Smooth muscle cell (in vitro differentiated cells): Measurements from ENCODE around the gene NPAS3. TPM values are rescaled to one million over a fixed set of nuclear protein-coding genes. Genes with fewer than 3 reads are reported as not detected.

Experiments used
- DNase-seq: peaks from one replicate; lab custom pipeline; 2025; ENCODE audit not compliant: unreplicated experiment; lab: John Stamatoyannopoulos, UW
- H2AFZ ChIP-seq: fragments of 200-600 bp; sonication (generic); 2 replicates; pipeline ENCODE4 v1.6.0; 2016; ENCODE audit warnings: antibody characterized with exemption, low read depth, mild to moderate bottlenecking
- H3F3A ChIP-seq: fragments of 200-600 bp; sonication (generic); 2 replicates; pipeline ENCODE4 v1.6.0; 2017; ENCODE audit warnings: antibody characterized with exemption, low read depth
- H3K27ac ChIP-seq: fragments of 200-600 bp; sonication (generic); 2 replicates; pipeline ENCODE4 v1.5.1; 2016; ENCODE audit warnings: low read depth, mild to moderate bottlenecking
- H3K27me3 ChIP-seq: fragments of 200-600 bp; sonication (generic); 2 replicates; pipeline ENCODE4 v1.6.1; 2016; ENCODE audit warnings: low read depth, mild to moderate bottlenecking
- H3K36me3 ChIP-seq: fragments of 200-600 bp; sonication (generic); 2 replicates; pipeline ENCODE4 v1.5.1; 2016; ENCODE audit warnings: low read depth
- H3K4me1 ChIP-seq: fragments of 200-600 bp; sonication (generic); 2 replicates; pipeline ENCODE4 v1.5.1; 2016; ENCODE audit warnings: low read depth
- H3K4me2 ChIP-seq: fragments of 200-600 bp; sonication (generic); 2 replicates; pipeline ENCODE4 v1.6.0; 2016; ENCODE audit warnings: mild to moderate bottlenecking
- H3K4me3 ChIP-seq: fragments of 200-600 bp; sonication (generic); 2 replicates; pipeline ENCODE4 v1.5.1; 2016; ENCODE audit warnings: mild to moderate bottlenecking
- H3K79me2 ChIP-seq: fragments of 200-600 bp; sonication (generic); 2 replicates; pipeline ENCODE4 v1.6.0; 2016; ENCODE audit warnings: low read depth, mild to moderate bottlenecking
- H3K9ac ChIP-seq: fragments of 200-600 bp; sonication (generic); 2 replicates; pipeline ENCODE4 v1.6.0; 2016; ENCODE audit warnings: low read depth
- H3K9me3 ChIP-seq: fragments of 200-600 bp; sonication (generic); replicated peaks from 2 replicates; pipeline ENCODE4 v1.5.1; 2016; ENCODE audit warnings: low read depth
- H4K20me1 ChIP-seq: fragments of 200-600 bp; sonication (generic); 2 replicates; pipeline ENCODE4 v1.6.0; 2016; ENCODE audit warnings: low read depth
- WGBS: methylation state at CpG from one replicate; pipeline ENCODE4 v1.1.7; 2016; ENCODE audit warnings: low lambda C conversion rate; 5-methylcytosine and 5-hydroxymethylcytosine counted together
- polyA plus RNA-seq: library from polyadenylated mRNA; unstranded; fragments of >200 nt; fragmentation: Nextera tagmentation; extraction: Ambion mirVana; gene quantifications from 2 replicates; pipeline ENCODE4 v1.2.1, GENCODE V29; 2016
- total RNA-seq: library from RNA; depleted of rRNA; stranded (reverse); fragments of >200 nt; gene quantifications from 2 replicates; pipeline ENCODE4 v1.2.3, GENCODE V29; 2014
- TF ChIP-seq, protein P1 (sequence below): fragments of 200-600 bp; sonication (generic); IDR thresholded peaks from 2 replicates; pipeline ENCODE4 v1.5.1; 2017; ENCODE audit warnings: borderline replicate concordance, mild to moderate bottlenecking, antibody characterized with exemption; ENCODE audit not compliant: insufficient read depth, poor library complexity, severe bottlenecking

The NPAS3 gene
- total and polyA plus RNA-seq, 2 experiments from 2014 or later: 0.79 to 2.0 TPM

DNA sequence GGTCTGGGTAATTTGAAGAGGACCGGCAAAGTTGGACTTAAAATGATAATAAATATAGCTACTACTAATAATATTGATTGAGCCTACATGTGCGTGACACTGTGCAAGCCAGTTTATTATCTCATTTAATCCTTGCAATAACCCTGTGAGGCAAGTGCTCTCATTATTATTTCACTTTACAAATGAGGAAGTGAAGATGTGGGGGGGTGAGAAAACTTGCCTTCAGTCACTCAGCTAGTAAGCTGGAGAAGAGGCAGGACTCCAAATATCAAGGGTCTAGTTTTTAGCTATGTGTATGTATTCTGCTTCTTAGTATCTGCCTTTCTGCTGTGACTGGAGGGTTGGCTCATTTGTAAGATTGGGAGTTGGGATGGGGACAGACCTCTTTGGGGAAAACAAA, 39.2 kb downstream of the NPAS3 start:
- no peak overlapping the region for H3K9ac ChIP-seq
- no peaks in the 10 kb centered on the region for H3K36me3 ChIP-seq
- no peak overlapping the region for H3K4me3 ChIP-seq
- no peaks in the 10 kb centered on the region for H3K79me2 ChIP-seq
- H2AFZ ChIP-seq: no peak overlapping the region
- no peaks in the 10 kb centered on the region for H3F3A ChIP-seq
- no peaks in the 10 kb centered on the region for H3K9me3 ChIP-seq
- DNase-seq: no peak
- WGBS: 93% methylated on average over 2 of the region's 2 CpGs
- H3K4me2 ChIP-seq: no peak overlapping the region
- TF ChIP-seq, protein P1, sequence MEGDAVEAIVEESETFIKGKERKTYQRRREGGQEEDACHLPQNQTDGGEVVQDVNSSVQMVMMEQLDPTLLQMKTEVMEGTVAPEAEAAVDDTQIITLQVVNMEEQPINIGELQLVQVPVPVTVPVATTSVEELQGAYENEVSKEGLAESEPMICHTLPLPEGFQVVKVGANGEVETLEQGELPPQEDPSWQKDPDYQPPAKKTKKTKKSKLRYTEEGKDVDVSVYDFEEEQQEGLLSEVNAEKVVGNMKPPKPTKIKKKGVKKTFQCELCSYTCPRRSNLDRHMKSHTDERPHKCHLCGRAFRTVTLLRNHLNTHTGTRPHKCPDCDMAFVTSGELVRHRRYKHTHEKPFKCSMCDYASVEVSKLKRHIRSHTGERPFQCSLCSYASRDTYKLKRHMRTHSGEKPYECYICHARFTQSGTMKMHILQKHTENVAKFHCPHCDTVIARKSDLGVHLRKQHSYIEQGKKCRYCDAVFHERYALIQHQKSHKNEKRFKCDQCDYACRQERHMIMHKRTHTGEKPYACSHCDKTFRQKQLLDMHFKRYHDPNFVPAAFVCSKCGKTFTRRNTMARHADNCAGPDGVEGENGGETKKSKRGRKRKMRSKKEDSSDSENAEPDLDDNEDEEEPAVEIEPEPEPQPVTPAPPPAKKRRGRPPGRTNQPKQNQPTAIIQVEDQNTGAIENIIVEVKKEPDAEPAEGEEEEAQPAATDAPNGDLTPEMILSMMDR: no peak
- H3K27ac ChIP-seq: no peak overlapping the region
- H3K4me1 ChIP-seq: no peaks in the 10 kb centered on the region
- no peaks in the 10 kb centered on the region for H3K27me3 ChIP-seq
- no peaks in the 10 kb centered on the region for H4K20me1 ChIP-seq

GRCh38 chr14:32978691-32979255, 40.1 kb downstream of the NPAS3 start:
- no peak for DNase-seq
- H2AFZ ChIP-seq: no peak overlapping the region
- H4K20me1 ChIP-seq: no peaks in the 10 kb centered on the region
- no peak overlapping the region for H3K4me3 ChIP-seq
- TF ChIP-seq, protein P1: no peak
- no peak overlapping the region for H3K4me2 ChIP-seq
- H3K27ac ChIP-seq: no peak overlapping the region
- no peaks in the 10 kb centered on the region for H3K9me3 ChIP-seq
- no peaks in the 10 kb centered on the region for H3K79me2 ChIP-seq
- H3K4me1 ChIP-seq: no peaks in the 10 kb centered on the region
- H3K36me3 ChIP-seq: no peaks in the 10 kb centered on the region
- WGBS: 88% methylated on average over 4 of the region's 4 CpGs
- no peak overlapping the region for H3K9ac ChIP-seq
- H3K27me3 ChIP-seq: no peaks in the 10 kb centered on the region
- no peaks in the 10 kb centered on the region for H3F3A ChIP-seq

DNA sequence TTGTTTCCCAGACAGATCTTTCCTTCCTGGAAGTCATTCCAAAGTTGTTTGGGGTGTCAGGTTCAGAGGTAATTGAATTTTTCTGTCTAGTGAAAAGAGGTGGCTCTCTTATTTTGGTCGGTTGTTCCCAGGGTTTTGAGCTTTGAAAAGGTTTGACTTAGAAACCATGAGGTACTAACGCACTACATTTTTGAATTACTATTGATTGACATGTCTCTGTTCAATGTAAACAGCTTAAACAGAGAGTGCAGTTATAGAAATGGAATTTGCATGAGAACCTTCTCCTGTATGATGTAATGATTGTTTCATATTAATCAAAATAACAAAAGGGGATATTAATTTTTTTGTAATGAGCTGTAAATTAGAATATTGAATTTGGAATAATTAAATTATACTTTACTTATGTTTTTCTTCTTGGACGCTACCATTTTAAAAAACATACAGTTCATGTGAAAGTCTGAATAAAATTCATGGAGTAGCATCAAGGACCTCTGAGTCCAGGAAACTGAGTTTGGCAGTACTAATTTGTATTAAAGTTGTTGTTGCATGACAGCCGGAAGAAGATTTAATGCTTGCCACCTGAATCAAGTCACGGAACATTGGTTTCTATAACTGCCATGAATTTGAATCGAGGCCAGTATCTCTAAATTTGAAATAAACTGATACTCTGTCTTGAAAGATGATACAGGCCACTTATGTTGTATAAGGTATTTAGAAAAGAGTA, 41.7 kb downstream of the NPAS3 start:
- Histone ChIP-seq H3K79me2 (no peaks in the 10 kb centered on the region), H3F3A (no peaks in the 10 kb centered on the region), H3K4me1 (no peaks in the 10 kb centered on the region), H3K9me3 (no peaks in the 10 kb centered on the region), H3K9ac (no peak overlapping the region), H3K27me3 (no peaks in the 10 kb centered on the region), H2AFZ (no peak overlapping the region), H3K36me3 (no peaks in the 10 kb centered on the region), H3K27ac (no peak overlapping the region), H3K4me2 (no peak overlapping the region), H4K20me1 (no peaks in the 10 kb centered on the region), H3K4me3 (no peak overlapping the region)
- DNase-seq: no peak
- TF ChIP-seq, protein P1: no peak
- 91% methylated on average over 6 of the region's 6 CpGs for WGBS
